ENCODE measurements around the gene CREBBP.

CREBBP gene

DNA sequence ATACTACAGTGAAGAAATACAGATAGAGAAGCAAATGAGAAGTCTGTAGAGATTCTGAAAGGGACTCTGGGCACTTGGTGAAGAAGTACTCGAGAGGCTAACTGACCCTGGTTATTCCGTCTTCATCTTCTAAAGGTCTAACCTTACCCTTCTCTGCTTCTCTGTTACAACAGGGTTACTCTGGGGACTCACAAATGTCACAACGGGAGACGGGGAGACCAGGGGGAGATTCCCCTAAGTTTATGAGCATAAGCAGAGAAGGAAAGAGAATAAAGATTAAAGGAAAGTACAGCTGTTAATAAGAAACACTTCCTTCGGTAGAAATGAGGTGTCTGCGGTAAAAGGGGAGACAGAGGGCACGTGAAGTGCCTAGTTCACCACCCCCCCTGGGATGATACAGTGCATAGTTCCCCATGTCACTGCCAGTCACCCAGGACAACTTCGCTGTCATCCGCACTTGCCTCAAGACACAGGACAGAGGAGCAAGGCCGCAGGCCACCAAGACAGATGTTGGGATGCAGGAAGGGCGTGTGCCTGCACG is 88.0 kb downstream of the CREBBP start:
- no peak for DNase-seq

DNA sequence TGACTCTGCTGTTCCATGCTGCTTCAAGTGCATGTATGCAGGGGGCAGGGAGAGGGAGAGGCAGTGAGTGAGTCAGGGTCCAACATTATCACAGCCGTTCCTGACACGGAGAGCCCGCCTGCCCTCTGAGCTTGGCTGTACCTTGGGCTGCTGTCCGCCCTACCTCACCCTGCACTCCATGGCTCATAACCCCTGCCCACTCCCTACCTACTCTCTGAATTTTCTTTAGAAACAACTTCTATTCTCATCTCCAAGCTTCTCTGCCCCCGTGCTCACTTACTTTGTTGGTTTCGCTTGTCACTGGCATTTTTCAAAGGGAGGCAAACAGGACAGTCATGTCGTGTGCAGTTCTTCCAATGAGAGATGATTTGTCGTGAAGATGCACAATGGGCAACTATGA is 88.8 kb downstream of the CREBBP start:
- DNase-seq, result no peak

GRCh38 chr16:3789375-3790099 is 91.0 kb downstream of the CREBBP start:
- no peak for DNase-seq

- no peak for DNase-seq
These were observed 91.7 kb downstream of the CREBBP start for GRCh38 chr16:3788711-3789374.

DNA sequence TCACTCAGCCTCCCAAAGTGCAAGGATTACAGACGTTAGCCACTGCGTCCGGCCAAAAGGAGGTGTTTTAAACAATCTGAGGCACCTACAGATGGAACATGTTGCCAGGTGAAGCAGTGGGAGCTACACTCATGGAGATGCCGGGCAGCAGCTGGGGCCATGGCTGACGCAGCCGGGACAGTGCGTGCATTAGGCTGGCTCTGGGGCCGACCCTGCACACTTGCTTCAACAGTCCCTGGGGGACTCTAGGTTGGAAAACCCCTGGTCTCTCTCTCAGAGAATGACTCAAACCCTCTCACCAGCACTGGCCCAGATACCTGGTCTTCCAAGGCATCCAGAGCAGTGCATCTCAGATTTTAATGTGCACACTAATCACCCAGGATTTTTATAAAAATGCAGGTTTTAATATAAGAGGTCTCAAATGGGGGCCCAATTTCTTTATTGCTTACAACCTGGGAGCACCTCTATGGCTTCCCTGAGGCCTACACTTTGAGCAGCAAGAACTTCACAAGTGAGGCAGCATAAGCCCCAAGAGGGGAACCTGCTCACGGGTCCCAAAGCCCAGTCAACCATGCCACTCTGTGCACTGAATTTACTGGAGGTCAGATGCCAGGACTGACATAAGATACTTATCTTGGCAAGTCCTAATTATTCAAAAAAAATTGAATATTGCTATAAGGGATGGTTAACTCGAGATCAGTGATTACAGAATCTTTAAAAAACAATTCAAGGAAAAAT is 92.4 kb downstream of the CREBBP start:
- no peak for DNase-seq

DNA sequence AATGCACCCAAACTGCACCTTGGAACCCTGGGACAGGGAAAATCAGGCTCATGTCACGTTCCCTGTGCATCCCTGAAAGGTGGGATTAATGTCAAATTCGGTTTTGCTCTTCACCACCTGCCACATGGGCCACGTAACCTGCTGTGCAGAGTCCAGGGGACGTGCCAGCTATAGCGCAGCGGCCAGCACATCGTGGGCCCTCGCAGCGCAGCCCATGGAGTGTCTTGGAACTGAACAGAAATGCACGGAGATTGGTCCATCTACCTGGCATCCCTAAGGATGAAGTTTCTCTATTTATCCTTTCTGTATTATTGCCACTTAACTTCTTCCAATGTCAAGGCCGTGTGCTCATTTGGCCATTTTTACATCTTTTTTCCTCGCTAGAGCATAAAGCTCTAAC is 95.1 kb downstream of the CREBBP start:
- no peak for DNase-seq

- DNase-seq, result no peak
These were observed 97.0 kb downstream of the CREBBP start for GRCh38 chr16:3783516-3783915.

DNA sequence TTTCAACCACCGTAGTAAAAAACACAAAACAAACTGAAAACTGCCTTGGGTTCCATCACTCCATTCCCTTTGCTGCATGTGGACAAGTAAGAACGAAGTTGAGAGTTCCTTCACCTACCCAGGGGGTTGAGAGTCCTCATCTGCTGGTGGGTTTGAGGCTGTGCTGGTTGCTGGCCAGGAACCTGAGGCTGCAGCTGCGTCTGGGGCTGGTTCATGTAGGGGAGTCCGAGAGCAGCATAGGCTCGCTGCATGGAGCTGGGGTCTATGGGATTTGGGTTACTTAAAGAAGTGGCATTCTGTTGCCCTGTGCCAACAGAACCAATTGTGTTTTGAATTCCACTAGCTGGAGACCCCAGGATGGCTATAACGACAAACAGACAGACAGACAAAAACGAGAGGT is 97.9 kb downstream of the CREBBP start:
- no peak for DNase-seq

DNA sequence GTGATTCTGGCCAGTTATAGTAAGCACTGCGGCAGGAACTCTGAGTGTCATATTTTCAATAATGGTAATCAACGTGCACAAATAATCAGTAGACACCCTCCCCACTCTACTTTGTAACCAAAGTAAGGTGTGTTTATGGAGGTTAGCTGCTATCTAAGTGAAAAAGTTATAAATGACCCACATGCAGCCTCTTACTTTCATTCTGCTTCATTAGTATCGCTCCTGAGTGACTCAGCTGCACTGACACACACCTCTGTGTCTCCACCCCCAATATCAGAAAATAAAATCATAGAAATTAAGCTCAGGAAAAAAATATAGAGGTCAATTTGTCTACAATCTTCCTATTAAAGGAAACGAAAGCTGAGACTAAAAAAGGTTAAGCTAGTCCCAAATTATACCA is 99.1 kb downstream of the CREBBP start:
- DNase-seq, result no peak

DNA sequence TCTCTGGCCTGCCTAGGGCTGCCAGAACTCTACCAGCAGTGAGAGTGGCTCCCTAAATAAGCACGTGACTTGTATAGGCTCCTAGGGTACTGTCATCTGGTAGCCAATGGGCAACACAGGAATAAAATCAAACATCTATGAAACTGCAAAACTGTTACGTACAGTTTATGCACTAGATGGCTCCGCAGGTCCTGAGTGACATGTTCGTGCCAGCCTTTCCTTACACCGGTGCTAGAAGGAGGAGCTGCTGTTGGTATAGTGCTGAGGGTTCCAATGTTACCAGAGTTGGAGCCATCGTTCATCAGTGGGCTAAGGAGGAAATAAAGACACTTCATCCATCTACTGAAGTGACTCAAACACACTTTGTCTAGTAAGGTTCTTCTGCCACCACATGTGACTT is 99.9 kb downstream of the CREBBP start:
- no peak for DNase-seq

DNA sequence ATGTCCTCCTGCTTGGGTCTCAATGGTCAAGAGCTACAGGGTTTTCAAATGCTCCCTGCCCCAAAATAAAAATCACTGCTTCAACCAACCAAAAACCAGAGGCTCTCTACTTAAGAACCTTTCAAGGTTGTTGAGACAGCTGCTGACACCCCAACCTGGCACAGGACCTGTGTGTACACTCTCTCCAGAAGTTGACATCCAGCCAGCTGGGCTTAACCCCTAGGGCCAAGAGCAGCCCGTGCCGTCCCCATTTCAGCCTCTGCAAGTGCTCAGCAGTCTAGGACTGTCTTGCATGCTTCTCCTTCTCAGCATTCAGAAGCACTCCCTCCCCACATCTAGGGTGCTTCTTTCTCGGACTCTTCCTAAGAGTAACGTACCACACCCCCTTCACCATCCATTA is 104.2 kb downstream of the CREBBP start:
- DNase-seq, result no peak

DNA sequence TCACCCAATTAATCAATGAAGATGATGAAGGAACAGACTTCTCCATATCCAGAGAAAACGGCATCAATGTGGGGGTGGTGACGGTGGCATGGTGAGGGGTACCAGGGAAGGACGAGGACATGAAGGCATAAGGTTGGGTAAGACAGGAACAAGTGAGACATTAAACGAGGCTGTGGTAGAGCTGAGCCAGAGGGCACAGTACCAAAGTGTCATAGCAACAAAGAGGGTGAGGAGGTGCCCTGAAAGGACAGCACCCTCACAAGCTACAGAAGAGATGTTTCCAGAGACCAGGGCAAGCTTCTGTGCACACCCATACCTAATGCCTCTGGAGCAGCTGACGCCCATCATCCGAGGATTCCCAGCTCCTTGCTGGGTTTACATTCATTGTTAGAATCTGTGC is 105.7 kb downstream of the CREBBP start:
- DNase-seq, result no peak

GRCh38 chr16:3774156-3774767 is 106.3 kb downstream of the CREBBP start:
- DNase-seq, result no peak

- no peak for DNase-seq
These were observed 106.8 kb downstream of the CREBBP start for GRCh38 chr16:3773663-3774062.

- no peak for DNase-seq
These were observed 109.0 kb downstream of the CREBBP start for GRCh38 chr16:3771513-3771912.

GRCh38 chr16:3770530-3770929 is 110.0 kb downstream of the CREBBP start:
- no peak for DNase-seq

DNA sequence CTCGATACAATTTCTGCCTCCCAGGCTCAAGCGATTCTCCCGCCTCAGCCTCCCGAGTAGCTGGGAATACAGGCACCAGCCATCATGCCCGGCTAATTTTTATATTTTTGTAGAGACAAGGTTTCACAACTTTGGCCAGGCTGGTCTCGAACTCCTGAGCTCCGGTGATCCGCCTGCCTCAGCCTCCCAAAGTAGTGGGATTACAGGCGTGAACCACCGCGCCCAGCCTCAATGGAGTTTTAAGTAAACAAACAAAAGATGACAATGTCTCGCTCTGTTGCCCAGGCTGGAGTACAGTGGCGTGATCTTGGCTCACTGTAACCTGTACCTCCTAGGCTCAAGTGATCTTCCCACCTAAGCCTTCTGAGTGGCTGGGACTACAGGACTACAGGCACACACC is 110.6 kb downstream of the CREBBP start:
- DNase-seq, result no peak

- DNase-seq, result no peak
These were observed 111.5 kb downstream of the CREBBP start for GRCh38 chr16:3769013-3769412.

DNA sequence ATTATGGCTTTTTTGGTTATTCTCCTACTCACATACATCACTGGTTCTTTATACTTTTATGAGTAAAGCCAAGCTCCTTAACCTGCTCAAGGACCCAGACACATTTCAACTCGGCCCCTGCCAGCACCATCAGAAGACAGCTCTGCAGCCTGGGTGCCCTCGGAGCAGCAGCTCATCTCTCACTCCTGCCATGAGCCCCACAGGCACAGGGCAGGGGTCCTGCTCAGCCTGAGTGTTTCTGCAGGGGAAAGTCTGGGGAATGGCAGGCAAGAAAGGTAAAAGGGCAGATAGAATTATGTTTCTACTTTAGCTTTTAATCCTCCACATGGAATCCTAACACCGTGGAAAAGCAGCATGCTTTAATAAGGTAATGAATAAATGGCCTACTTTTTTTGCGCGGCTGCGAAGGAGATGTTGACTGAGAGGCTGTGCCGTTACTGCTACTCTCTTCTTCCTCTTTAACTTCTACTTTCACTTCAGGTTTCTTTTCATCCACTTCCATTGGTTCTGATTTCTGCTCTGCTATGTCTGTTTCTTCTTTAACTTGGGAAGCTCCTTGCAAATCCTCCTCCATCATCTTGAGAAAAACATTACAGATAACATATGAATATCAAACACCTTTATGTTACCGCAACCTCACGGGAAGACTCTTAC is 113.1 kb downstream of the CREBBP start:
- DNase-seq, result no peak

DNA sequence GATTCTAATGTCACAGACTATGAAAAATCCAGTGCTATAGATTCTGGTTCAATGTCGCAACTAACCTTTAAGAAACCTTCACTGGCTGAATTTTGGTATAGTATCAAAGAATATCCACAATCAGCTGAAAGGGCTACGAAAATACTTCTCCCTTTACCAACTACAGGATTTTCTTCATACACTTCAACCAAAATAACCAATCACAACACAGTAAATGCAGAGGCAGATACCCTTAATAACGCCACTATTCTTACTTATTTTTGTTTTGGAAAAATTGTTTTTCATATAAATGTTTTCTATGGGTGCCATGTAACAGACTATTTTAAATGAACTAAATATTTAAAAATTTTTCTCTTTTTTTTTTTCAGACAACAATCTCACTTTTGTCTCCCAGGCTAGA is 114.3 kb downstream of the CREBBP start:
- DNase-seq, result no peak

GRCh38 chr16:3764409-3764808 is 116.1 kb downstream of the CREBBP start:
- DNase-seq, result no peak

GRCh38 chr16:3762107-3762750 is 118.3 kb downstream of the CREBBP start:
- no peak for DNase-seq

Measured in midbrain (tissue), 1 donor.